Stimulated activated CD4-positive, alpha-beta T cell treated with anti-CD3 and anti-CD28 coated beads, TNF-alpha, amount 100 ng/mL, for 48 hours (primary cell): ENCODE data around the gene YEATS2.

Experiments used
- DNase-seq, 3 donors: peaks; one replicate each; pipeline ENCODE4 v3.0.0-alpha.2; 2020; ENCODE audit warnings: low read depth in 3 of 3

Gene YEATS2

GRCh38 chr3:183833516-183833915 is 135.9 kb downstream of the YEATS2 start:
- DNase-seq = no peak

GRCh38 chr3:183837390-183837789 is 139.8 kb downstream of the YEATS2 start:
- DNase-seq = no peak

- DNase-seq = no peak
Measured at GRCh38 chr3:183837894-183838293, 140.3 kb downstream of the YEATS2 start.

GRCh38 chr3:183839751-183840150 is 142.2 kb downstream of the YEATS2 start:
- no peak for DNase-seq

- no peak for DNase-seq
Measured at GRCh38 chr3:183844606-183845005, 147.0 kb downstream of the YEATS2 start.

- DNase-seq = no peak
Measured at GRCh38 chr3:183845090-183845489, 147.5 kb downstream of the YEATS2 start.

GRCh38 chr3:183845608-183846288 is 148.2 kb downstream of the YEATS2 start:
- no peak for DNase-seq

GRCh38 chr3:183854318-183855035 is 156.9 kb downstream of the YEATS2 start:
- no peak for DNase-seq

- no peak for DNase-seq
Measured at GRCh38 chr3:183857863-183858262, 160.3 kb downstream of the YEATS2 start.
